ENCODE measurements around the gene OGFR. TPM values are rescaled to one million over a fixed set of nuclear protein-coding genes. Genes with fewer than 3 reads are reported as not detected.

The OGFR gene
- total and polyA plus RNA-seq, 8 donors: 23.2 to 58.3 (median 31.6) TPM

- DNase-seq (peak in 3 of 4 donors; percentile 57 to 86 (median 74)), ATAC-seq (peak; percentile 62)
- peaks cover 0 to 62% of the 10 kb centered on the region in 2 donors for H3K27me3 ChIP-seq
- peaks cover 0 to 12% of the 10 kb centered on the region in 2 donors for H3K4me1 ChIP-seq
- intact Hi-C loops (cut with DNase I): no loop called here
- H3K4me3 ChIP-seq: no peak overlapping the region
- no peaks in the 10 kb centered on the region for H3K9me3 ChIP-seq
- no peak for TF ChIP-seq CTCF (IDR thresholded peaks at IDR 0.05)
- H3K36me3 ChIP-seq: no peaks in the 10 kb centered on the region
- H3K27ac ChIP-seq: no peak overlapping the region
Measured at GRCh38 chr20:62768551-62769287, 35.9 kb upstream of the OGFR start.

DNA sequence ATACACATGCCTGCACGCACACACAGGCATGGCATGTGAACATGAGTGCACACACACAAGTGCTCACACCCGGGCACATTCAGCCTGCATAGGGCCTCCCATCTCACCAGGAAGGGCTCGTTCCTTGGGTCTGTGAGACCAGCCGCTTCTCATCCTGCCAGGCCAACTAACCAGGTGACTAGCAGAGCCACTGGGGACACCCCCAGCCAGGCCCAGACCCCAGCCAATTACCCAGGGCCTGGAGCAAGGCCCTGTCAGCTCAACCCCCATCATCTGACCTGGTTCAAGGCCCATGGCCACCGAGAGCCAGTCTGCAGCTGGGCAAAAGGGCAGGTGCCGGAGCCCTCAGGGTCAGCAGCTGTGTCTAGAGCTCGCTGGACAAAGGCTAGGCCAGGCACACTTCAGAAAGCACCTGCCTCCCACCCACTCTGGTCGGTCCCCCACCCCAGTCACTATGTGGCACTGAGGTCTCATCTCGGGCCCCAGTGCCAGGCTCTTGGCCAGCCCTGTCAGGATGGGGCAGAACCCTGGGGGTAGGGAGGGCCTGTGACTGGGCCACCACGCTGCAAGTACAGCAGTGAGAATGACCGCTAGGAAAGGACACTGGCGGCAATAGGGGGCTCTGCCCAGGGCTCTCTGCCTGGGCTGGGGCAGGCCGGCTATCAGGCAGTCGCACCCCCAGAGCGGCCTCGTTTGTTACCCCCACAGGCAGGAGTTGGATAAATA, 35.1 kb upstream of the OGFR start:
- Histone ChIP-seq H3K36me3 (no peaks in the 10 kb centered on the region), H3K4me1 (peaks cover 0 to 15% of the 10 kb centered on the region in 2 donors), H3K9me3 (no peaks in the 10 kb centered on the region), H3K27ac (no peak overlapping the region), H3K4me3 (no peak overlapping the region), H3K27me3 (peaks cover 0 to 60% of the 10 kb centered on the region in 2 donors)
- ATAC-seq (no peak), DNase-seq (peak in 1 of 4 donors; percentile 54)
- intact Hi-C loops (cut with DNase I): no loop called here
- no peak for TF ChIP-seq CTCF (IDR thresholded peaks at IDR 0.05)

GRCh38 chr20:62770111-62770910, 34.3 kb upstream of the OGFR start:
- Histone ChIP-seq H3K4me3 (no peak overlapping the region), H3K4me1 (peaks cover 0 to 23% of the 10 kb centered on the region in 2 donors), H3K27me3 (peaks cover 0 to 55% of the 10 kb centered on the region in 2 donors), H3K27ac (no peak overlapping the region), H3K36me3 (no peaks in the 10 kb centered on the region), H3K9me3 (no peaks in the 10 kb centered on the region)
- ATAC-seq (no peak), DNase-seq (peak in 1 of 4 donors; percentile 64)
- intact Hi-C loops (cut with DNase I): no loop called here
- no peak for TF ChIP-seq CTCF (IDR thresholded peaks at IDR 0.05)

- no peak for ATAC-seq
- no peak for TF ChIP-seq CTCF (IDR thresholded peaks at IDR 0.05)
- intact Hi-C loops (cut with DNase I): no loop called here
Measured at GRCh38 chr20:62770916-62771315, 33.7 kb upstream of the OGFR start.

More at GRCh38 chr20:62770916-62771315, 33.7 kb upstream of the OGFR start:
- DNase-seq: peak in 1 of 4 donors; percentile 49
- Histone ChIP-seq H3K4me3 (no peak overlapping the region), H3K27ac (no peak overlapping the region), H3K27me3 (peaks cover 0 to 49% of the 10 kb centered on the region in 2 donors), H3K9me3 (no peaks in the 10 kb centered on the region), H3K4me1 (peaks cover 0 to 29% of the 10 kb centered on the region in 2 donors), H3K36me3 (no peaks in the 10 kb centered on the region)

Measured in left lung (tissue), 10 donors.